Sigmoid colon (tissue), 7 donors: Measurements from ENCODE around the gene WWC2. TPM values are rescaled to one million over a fixed set of nuclear protein-coding genes. Genes with fewer than 3 reads are reported as not detected.

Source experiments
- DNase-seq: peaks from one replicate; pipeline ENCODE4 v3.0.0-alpha.2; 2019
- H3K27ac ChIP-seq, 4 donors: fragments of 200-600 bp; sonication (generic); one replicate each; pipeline ENCODE4 v1.5.1; 2016 to 2019; ENCODE audit warnings: mild to moderate bottlenecking in 1 of 4
- H3K27me3 ChIP-seq, 3 donors: fragments of 200-600 bp; sonication (generic); one replicate each; pipeline ENCODE4 v1.5.1; 2019; ENCODE audit warnings: mild to moderate bottlenecking in 1 of 3
- H3K36me3 ChIP-seq, 4 donors: fragments of 200-600 bp; sonication (generic); one replicate each; pipeline ENCODE4 v1.5.1; 2016 to 2019
- H3K4me1 ChIP-seq, 4 donors: fragments of 200-600 bp; sonication (generic); one replicate each; pipeline ENCODE4 v1.5.1; 2017 to 2019
- H3K4me3 ChIP-seq, 4 donors: fragments of 200-600 bp; sonication (generic); one replicate each; pipeline ENCODE4 v1.5.1; 2017 to 2019; ENCODE audit warnings: mild to moderate bottlenecking in 2 of 4, moderate library complexity in 1 of 4
- H3K9me3 ChIP-seq, 4 donors: fragments of 200-600 bp in 3 of 4; sonication (generic) in 3 of 4; one replicate each; pipeline versions ENCODE4 v1.5.1 to v1.6.1; 2013 to 2019
- CTCF ChIP-seq, 4 experiments: fragments of 450-650 bp in 3 of 4; fragments of 200-600 bp in 1 of 4; IDR thresholded peaks; one replicate each; pipeline ENCODE4 v1.5.1; 2016 to 2019; ENCODE audit warnings: antibody characterized with exemption in 4 of 4, mild to moderate bottlenecking in 3 of 4, moderate library complexity in 2 of 4
- EP300 ChIP-seq, 4 donors: sonication (generic); formaldehyde crosslinking; IDR thresholded peaks; one replicate each; pipeline ENCODE4 v1.6.1; 2017; ENCODE audit warnings: antibody characterized with exemption in 4 of 4
- POLR2A ChIP-seq, 2 donors: fragments of 450-650 bp; IDR thresholded peaks; one replicate each; pipeline ENCODE4 v1.6.1; 2016; ENCODE audit warnings: antibody characterized with exemption in 2 of 2, mild to moderate bottlenecking in 2 of 2, moderate library complexity in 2 of 2
- POLR2AphosphoS5 ChIP-seq, 4 donors: sonication (generic); formaldehyde crosslinking; IDR thresholded peaks; one replicate each; pipeline ENCODE4 v1.6.1; 2017; ENCODE audit warnings: antibody characterized with exemption in 4 of 4
- WGBS, 2 donors: extraction: QIAGEN DNeasy Blood & Tissue Kit; methylation state at CpG; one replicate each; pipeline ENCODE4 v1.1.7; 2013; 5-methylcytosine and 5-hydroxymethylcytosine counted together
- intact Hi-C: fragments of 100-400 bp; cut with DNase I; formaldehyde crosslinking; loops from one replicate; pipeline ENCODE4 v1.15.1; 2023
- polyA plus RNA-seq, 3 donors: library from polyadenylated mRNA; stranded (reverse); fragments of 200-250 nt; gene quantifications; one replicate each; pipeline ENCODE4 v1.2.3, GENCODE V29; 2013
- total RNA-seq, 4 donors: library from RNA; depleted of rRNA; stranded (reverse); fragments of >200 nt; gene quantifications; one replicate each; pipeline ENCODE4 v1.1.0, GENCODE V29; 2016
- donor health status: healthy with polysubstance abuse.
- donor health status: Bipolar disorder and iron deficiency.
- donor health status: healthy.

WWC2 gene
- total and polyA plus RNA-seq, 7 donors: 1.2 to 53.5 (median 27.0) TPM

GRCh38 chr4:183197140-183197539, 98.1 kb downstream of the WWC2 start:
- H3K4me3 ChIP-seq: no peak overlapping the region
- H3K9me3 ChIP-seq: no peaks in the 10 kb centered on the region
- no peak for DNase-seq
- 68 to 86% methylated on average over 3 of the region's 3 CpGs for WGBS, 2 donors
- intact Hi-C loops: no loop called here
- peaks cover 0 to 17% (median 3%) of the 10 kb centered on the region in 4 donors for H3K4me1 ChIP-seq
- TF ChIP-seq CTCF (IDR thresholded peaks at IDR 0.05) (no peak), POLR2A (IDR thresholded peaks at IDR 0.05) (no peak), EP300 (IDR thresholded peaks at IDR 0.05) (no peak), POLR2AphosphoS5 (IDR thresholded peaks at IDR 0.05) (no peak)
- H3K27me3 ChIP-seq: no peaks in the 10 kb centered on the region
- H3K36me3 ChIP-seq: no peaks in the 10 kb centered on the region
- H3K27ac ChIP-seq: no peak overlapping the region

GRCh38 chr4:183200453-183200852, 101.4 kb downstream of the WWC2 start:
- Histone ChIP-seq H3K36me3 (no peaks in the 10 kb centered on the region), H3K4me3 (no peak overlapping the region), H3K27ac (no peak overlapping the region), H3K27me3 (no peaks in the 10 kb centered on the region), H3K4me1 (peaks cover 0 to 6% (median 0%) of the 10 kb centered on the region in 4 donors), H3K9me3 (no peaks in the 10 kb centered on the region)
- no peak for DNase-seq
- no peak for TF ChIP-seq EP300 (IDR thresholded peaks at IDR 0.05)
- TF ChIP-seq POLR2AphosphoS5 (IDR thresholded peaks at IDR 0.05): no peak
- TF ChIP-seq POLR2A (IDR thresholded peaks at IDR 0.05): no peak
- no peak for TF ChIP-seq CTCF (IDR thresholded peaks at IDR 0.05)
- 7 to 41% methylated on average over 4 of the region's 4 CpGs for WGBS, 2 donors
- intact Hi-C loops: no loop called here

DNA sequence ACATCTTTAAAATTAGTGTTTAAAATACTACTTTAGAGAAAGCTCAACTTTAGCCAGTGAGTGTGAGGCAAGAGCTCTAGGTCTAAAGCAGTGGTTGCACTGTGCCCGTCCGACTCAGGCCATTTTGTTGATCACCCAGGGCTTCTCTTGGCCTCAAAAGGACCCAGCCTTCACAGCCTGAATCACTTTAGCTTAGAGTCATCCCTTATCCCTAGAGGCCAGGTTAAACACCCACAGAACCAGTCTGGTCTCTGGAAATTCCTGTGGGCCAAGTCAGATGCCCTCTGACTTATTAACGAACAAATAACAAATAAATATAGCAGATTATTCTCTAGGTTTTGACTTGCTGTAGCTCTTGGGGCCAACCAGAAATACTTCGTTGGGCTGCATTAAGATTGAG, 102.3 kb downstream of the WWC2 start:
- no peaks in the 10 kb centered on the region for H3K27me3 ChIP-seq
- WGBS, 2 donors: 93 to 94% methylated on average over 4 of the region's 4 CpGs
- intact Hi-C loops: no loop called here
- H3K4me3 ChIP-seq: no peak overlapping the region
- no peaks in the 10 kb centered on the region for H3K9me3 ChIP-seq
- DNase-seq: no peak
- H3K27ac ChIP-seq: no peak overlapping the region
- H3K36me3 ChIP-seq: no peaks in the 10 kb centered on the region
- peaks cover 0 to 6% (median 1%) of the 10 kb centered on the region in 4 donors for H3K4me1 ChIP-seq
- TF ChIP-seq EP300 (IDR thresholded peaks at IDR 0.05): no peak
- TF ChIP-seq CTCF (IDR thresholded peaks at IDR 0.05): no peak
- no peak for TF ChIP-seq POLR2A (IDR thresholded peaks at IDR 0.05)
- no peak for TF ChIP-seq POLR2AphosphoS5 (IDR thresholded peaks at IDR 0.05)

DNA sequence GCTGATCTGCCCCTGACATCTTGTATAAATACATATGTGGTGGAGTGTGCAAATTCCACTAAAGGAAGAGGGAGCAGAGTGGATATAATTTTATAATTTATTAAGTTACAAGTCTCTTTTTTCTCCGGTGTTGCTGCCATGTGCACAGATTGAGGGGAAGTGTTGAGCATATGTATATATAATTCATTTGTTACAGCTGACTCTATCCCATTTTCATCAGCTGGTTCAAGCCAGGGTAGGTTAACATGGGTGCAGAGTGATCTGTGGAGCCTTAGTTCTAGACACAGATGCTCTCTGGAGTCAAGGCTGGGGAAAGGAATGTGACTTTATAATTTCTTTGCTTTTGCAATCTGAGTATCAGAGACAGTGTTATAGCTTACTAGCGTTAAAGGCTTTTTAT, 103.5 kb downstream of the WWC2 start:
- Histone ChIP-seq H3K4me3 (no peak overlapping the region), H3K9me3 (no peaks in the 10 kb centered on the region), H3K36me3 (no peaks in the 10 kb centered on the region), H3K4me1 (peaks cover 0 to 6% (median 1%) of the 10 kb centered on the region in 4 donors), H3K27ac (no peak overlapping the region), H3K27me3 (no peaks in the 10 kb centered on the region)
- TF ChIP-seq POLR2A (IDR thresholded peaks at IDR 0.05): no peak
- no peak for TF ChIP-seq EP300 (IDR thresholded peaks at IDR 0.05)
- TF ChIP-seq CTCF (IDR thresholded peaks at IDR 0.05): no peak
- no peak for TF ChIP-seq POLR2AphosphoS5 (IDR thresholded peaks at IDR 0.05)
- intact Hi-C loops: no loop called here
- WGBS, 2 donors: 95 to 97% methylated on average over 2 of the region's 2 CpGs
- no peak for DNase-seq

GRCh38 chr4:183204793-183205192, 105.7 kb downstream of the WWC2 start:
- no peaks in the 10 kb centered on the region for H3K27me3 ChIP-seq
- H3K9me3 ChIP-seq: no peaks in the 10 kb centered on the region
- 93% methylated on average over 2 of the region's 2 CpGs for WGBS, 2 donors
- intact Hi-C loops: no loop called here
- peaks cover 0 to 12% (median 0%) of the 10 kb centered on the region in 4 donors for H3K36me3 ChIP-seq
- peaks cover 0 to 6% (median 1%) of the 10 kb centered on the region in 4 donors for H3K4me1 ChIP-seq
- H3K4me3 ChIP-seq: no peak overlapping the region
- DNase-seq: no peak
- TF ChIP-seq EP300 (IDR thresholded peaks at IDR 0.05): no peak
- no peak overlapping the region for H3K27ac ChIP-seq
